GM23338 (cell line): ENCODE results near the gene SRPX. TPM values are rescaled to one million over a fixed set of nuclear protein-coding genes. Genes with fewer than 3 reads are reported as not detected.

Source experiments
- ATAC-seq: fragments of 200-7000 bp; cut with Tn5 transposase; 3 replicates; pipeline ENCODE4 v1.9.1; 2020
- DNase-seq: peaks from one replicate; pipeline ENCODE4 v3.0.0-alpha.2; 2015; ENCODE audit warnings: low spot score
- H2AFZ ChIP-seq: fragments of 200-600 bp; sonication (generic); 2 replicates; pipeline ENCODE4 v1.8.0; 2016; ENCODE audit warnings: antibody characterized with exemption, mild to moderate bottlenecking, moderate library complexity
- H3F3A ChIP-seq: fragments of 200-600 bp; sonication (generic); replicated peaks from 2 replicates; pipeline ENCODE4 v1.8.0; 2017; ENCODE audit warnings: antibody characterized with exemption, mixed run types, low read depth
- H3K27ac ChIP-seq: fragments of 200-600 bp; sonication (generic); 2 replicates; pipeline ENCODE4 v1.6.1; 2016; ENCODE audit warnings: low read depth
- H3K27me3 ChIP-seq: fragments of 200-600 bp; sonication (generic); 2 replicates; pipeline ENCODE4 v1.8.0; 2016; ENCODE audit warnings: mild to moderate bottlenecking, mixed run types, moderate library complexity; ENCODE audit not compliant: insufficient read depth
- H3K36me3 ChIP-seq: fragments of 200-600 bp; sonication (generic); 2 replicates; pipeline ENCODE4 v1.8.0; 2016; ENCODE audit warnings: mild to moderate bottlenecking; ENCODE audit not compliant: insufficient read depth
- H3K4me1 ChIP-seq: fragments of 200-600 bp; sonication (generic); 2 replicates; pipeline ENCODE4 v1.8.0; 2016; ENCODE audit warnings: mild to moderate bottlenecking, moderate library complexity; ENCODE audit not compliant: insufficient read depth
- H3K4me2 ChIP-seq: fragments of 200-600 bp; sonication (generic); 2 replicates; pipeline ENCODE4 v1.7.1; 2017; ENCODE audit warnings: mixed run types
- H3K4me3 ChIP-seq: fragments of 200-600 bp; sonication (generic); 2 replicates; pipeline ENCODE4 v1.6.1; 2016; ENCODE audit warnings: mixed run types
- H3K79me2 ChIP-seq: fragments of 200-600 bp; sonication (generic); replicated peaks from 2 replicates; pipeline ENCODE4 v1.8.0; 2017; ENCODE audit warnings: mild to moderate bottlenecking; ENCODE audit not compliant: insufficient read depth
- H3K9me2 ChIP-seq: fragments of 200-600 bp; sonication (generic); 2 replicates; pipeline ENCODE4 v1.8.0; 2017; ENCODE audit not compliant: insufficient read depth
- H4K20me1 ChIP-seq: fragments of 200-600 bp; sonication (generic); replicated peaks from 2 replicates; pipeline ENCODE4 v1.8.0; 2017; ENCODE audit warnings: mild to moderate bottlenecking; ENCODE audit not compliant: insufficient read depth
- H3K27ac Mint-ChIP-seq: 2 replicates; pipeline ENCODE4 v1.8.0; 2020; ENCODE audit warnings: inconsistent platforms, mild to moderate bottlenecking, moderate library complexity, mixed read lengths
- H3K27me3 Mint-ChIP-seq: 3 replicates; pipeline ENCODE4 v1.8.0; 2022; ENCODE audit warnings: low read depth, mild to moderate bottlenecking, moderate library complexity, mixed read lengths, inconsistent platforms; ENCODE audit not compliant: insufficient read depth, poor library complexity
- H3K36me3 Mint-ChIP-seq: 3 replicates; pipeline ENCODE4 v1.8.0; 2021; ENCODE audit warnings: low read depth, mild to moderate bottlenecking, inconsistent platforms, moderate library complexity, mixed read lengths
- H3K4me1 Mint-ChIP-seq: 3 replicates; pipeline ENCODE4 v1.8.0; 2020; ENCODE audit warnings: mild to moderate bottlenecking, inconsistent platforms, mixed read lengths
- H3K4me3 Mint-ChIP-seq: 3 replicates; pipeline ENCODE4 v1.8.0; 2021; ENCODE audit warnings: moderate library complexity, mild to moderate bottlenecking, inconsistent platforms, mixed read lengths
- H3K9me3 Mint-ChIP-seq: 3 replicates; pipeline ENCODE4 v1.8.0; 2020; ENCODE audit warnings: moderate library complexity, mild to moderate bottlenecking, inconsistent platforms, mixed read lengths
- CREB1 ChIP-seq: fragments of 250-450 bp; sonication (Bioruptor Pico); IDR thresholded peaks from 2 replicates; pipeline ENCODE4 v1.5.0; 2020; ENCODE audit warnings: low read depth, mild to moderate bottlenecking, moderate library complexity
- EZH2 ChIP-seq: fragments of 200-600 bp; sonication (generic); IDR thresholded peaks from one replicate; pipeline ENCODE4 v1.8.0; 2017; ENCODE audit warnings: antibody characterized with exemption, mild to moderate bottlenecking, low read depth; ENCODE audit not compliant: unreplicated experiment
- EZH2phosphoT487 ChIP-seq: fragments of 200-600 bp; sonication (generic); IDR thresholded peaks from one replicate; pipeline ENCODE4 v1.8.1; 2018; ENCODE audit warnings: antibody characterized with exemption; ENCODE audit not compliant: unreplicated experiment
- JUNB ChIP-seq: IDR thresholded peaks from one replicate; pipeline ENCODE4 v1.6.1; 2016; ENCODE audit warnings: antibody characterized with exemption; ENCODE audit not compliant: unreplicated experiment
- NANOG ChIP-seq: IDR thresholded peaks from 2 replicates; pipeline ENCODE4 v1.6.1; 2016; ENCODE audit warnings: antibody characterized with exemption, borderline replicate concordance
- POLR2AphosphoS5 ChIP-seq: IDR thresholded peaks from 2 replicates; pipeline ENCODE4 v1.6.1; 2016; ENCODE audit warnings: antibody characterized with exemption, low read depth
- STAT1 ChIP-seq: IDR thresholded peaks from one replicate; pipeline ENCODE4 v1.6.1; 2016; ENCODE audit warnings: antibody characterized with exemption; ENCODE audit not compliant: unreplicated experiment
- polyA plus RNA-seq: library from polyadenylated mRNA; unstranded; fragments of >200 nt; fragmentation: Nextera tagmentation; extraction: Ambion mirVana; gene quantifications from 2 replicates; pipeline ENCODE4 v1.2.1, GENCODE V29; 2016
- total RNA-seq: library from RNA; depleted of rRNA; stranded (reverse); fragments of >200 nt; shearing (Covaris generic); gene quantifications from 2 replicates; pipeline ENCODE4 v1.2.3, GENCODE V29; 2014
- TF ChIP-seq, protein P1 (sequence below): IDR thresholded peaks from one replicate; pipeline ENCODE4 v1.6.1; 2018; ENCODE audit warnings: antibody characterized with exemption; ENCODE audit not compliant: unreplicated experiment
- TF ChIP-seq, protein P2 (sequence below): fragments of 250-450 bp; sonication (Bioruptor Pico); IDR thresholded peaks from 2 replicates; pipeline ENCODE4 v1.5.0; 2020; ENCODE audit warnings: mild to moderate bottlenecking, moderate library complexity

The SRPX gene
- total and polyA plus RNA-seq, 2 experiments from 2014 or later, result 14.3 to 16.9 TPM

DNA sequence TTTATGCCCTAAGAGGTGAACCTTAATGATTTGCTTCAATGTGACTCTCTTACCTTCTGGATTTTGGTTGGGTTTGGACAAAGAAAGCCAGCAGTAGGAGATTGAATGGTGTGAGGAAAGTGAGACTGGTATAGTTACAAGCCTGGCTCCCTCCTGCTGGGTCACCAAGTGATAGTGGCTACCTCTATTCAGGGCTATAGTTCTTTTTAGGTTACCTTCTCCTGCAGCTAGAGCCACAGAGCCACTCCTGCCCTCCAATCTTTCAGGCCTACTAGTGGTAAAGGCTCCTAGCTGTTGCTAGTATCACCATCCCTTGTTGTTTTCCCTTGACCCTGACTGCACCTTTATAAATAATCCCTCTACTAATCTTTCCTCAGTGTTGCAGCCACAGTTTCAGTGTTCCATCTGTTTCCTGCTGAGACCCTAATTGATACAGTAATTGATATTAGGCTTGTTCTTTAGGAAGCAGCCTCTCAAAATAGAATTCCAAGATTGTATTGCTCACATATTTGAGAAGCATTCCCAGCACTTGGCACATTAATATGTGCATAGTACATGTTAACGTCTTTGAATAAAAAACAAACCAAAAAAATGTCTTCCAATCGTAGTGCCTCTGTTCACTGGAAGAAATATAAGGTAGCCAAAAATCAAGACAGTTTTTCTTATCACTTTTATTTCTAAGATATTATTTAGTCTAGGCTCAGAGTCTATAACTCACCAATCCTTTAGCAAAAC is 82.3 kb downstream of the SRPX start:
- H4K20me1 ChIP-seq, result no peaks in the 10 kb centered on the region
- H3K9me2 ChIP-seq, result no peaks in the 10 kb centered on the region
- no peak overlapping the region for H3K4me3 Mint-ChIP-seq
- no peak overlapping the region for H3K4me3 ChIP-seq
- H3K4me2 ChIP-seq, result no peak overlapping the region
- peaks cover 12% of the 10 kb centered on the region for H3K4me1 Mint-ChIP-seq
- ATAC-seq (no peak), DNase-seq (no peak)
- no peak overlapping the region; the same call in 1 of the 2 replicates for H3K27ac Mint-ChIP-seq
- H3K79me2 ChIP-seq, result no peaks in the 10 kb centered on the region
- H3F3A ChIP-seq, result no peaks in the 10 kb centered on the region
- no peaks in the 10 kb centered on the region for H3K27me3 ChIP-seq
- H2AFZ ChIP-seq, result no peak overlapping the region
- H3K36me3 Mint-ChIP-seq, result no peaks in the 10 kb centered on the region
- H3K9me3 Mint-ChIP-seq, result no peaks in the 10 kb centered on the region
- no peaks in the 10 kb centered on the region for H3K4me1 ChIP-seq
- TF ChIP-seq POLR2AphosphoS5 (no peak), EZH2phosphoT487 (no peak), CREB1 (CRISPR knock-in tag) (no peak), JUNB (no peak), STAT1 (no peak), EZH2 (no peak), NANOG (no peak)
- TF ChIP-seq, protein P1, sequence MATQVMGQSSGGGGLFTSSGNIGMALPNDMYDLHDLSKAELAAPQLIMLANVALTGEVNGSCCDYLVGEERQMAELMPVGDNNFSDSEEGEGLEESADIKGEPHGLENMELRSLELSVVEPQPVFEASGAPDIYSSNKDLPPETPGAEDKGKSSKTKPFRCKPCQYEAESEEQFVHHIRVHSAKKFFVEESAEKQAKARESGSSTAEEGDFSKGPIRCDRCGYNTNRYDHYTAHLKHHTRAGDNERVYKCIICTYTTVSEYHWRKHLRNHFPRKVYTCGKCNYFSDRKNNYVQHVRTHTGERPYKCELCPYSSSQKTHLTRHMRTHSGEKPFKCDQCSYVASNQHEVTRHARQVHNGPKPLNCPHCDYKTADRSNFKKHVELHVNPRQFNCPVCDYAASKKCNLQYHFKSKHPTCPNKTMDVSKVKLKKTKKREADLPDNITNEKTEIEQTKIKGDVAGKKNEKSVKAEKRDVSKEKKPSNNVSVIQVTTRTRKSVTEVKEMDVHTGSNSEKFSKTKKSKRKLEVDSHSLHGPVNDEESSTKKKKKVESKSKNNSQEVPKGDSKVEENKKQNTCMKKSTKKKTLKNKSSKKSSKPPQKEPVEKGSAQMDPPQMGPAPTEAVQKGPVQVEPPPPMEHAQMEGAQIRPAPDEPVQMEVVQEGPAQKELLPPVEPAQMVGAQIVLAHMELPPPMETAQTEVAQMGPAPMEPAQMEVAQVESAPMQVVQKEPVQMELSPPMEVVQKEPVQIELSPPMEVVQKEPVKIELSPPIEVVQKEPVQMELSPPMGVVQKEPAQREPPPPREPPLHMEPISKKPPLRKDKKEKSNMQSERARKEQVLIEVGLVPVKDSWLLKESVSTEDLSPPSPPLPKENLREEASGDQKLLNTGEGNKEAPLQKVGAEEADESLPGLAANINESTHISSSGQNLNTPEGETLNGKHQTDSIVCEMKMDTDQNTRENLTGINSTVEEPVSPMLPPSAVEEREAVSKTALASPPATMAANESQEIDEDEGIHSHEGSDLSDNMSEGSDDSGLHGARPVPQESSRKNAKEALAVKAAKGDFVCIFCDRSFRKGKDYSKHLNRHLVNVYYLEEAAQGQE, result no peak
- TF ChIP-seq, protein P2, sequence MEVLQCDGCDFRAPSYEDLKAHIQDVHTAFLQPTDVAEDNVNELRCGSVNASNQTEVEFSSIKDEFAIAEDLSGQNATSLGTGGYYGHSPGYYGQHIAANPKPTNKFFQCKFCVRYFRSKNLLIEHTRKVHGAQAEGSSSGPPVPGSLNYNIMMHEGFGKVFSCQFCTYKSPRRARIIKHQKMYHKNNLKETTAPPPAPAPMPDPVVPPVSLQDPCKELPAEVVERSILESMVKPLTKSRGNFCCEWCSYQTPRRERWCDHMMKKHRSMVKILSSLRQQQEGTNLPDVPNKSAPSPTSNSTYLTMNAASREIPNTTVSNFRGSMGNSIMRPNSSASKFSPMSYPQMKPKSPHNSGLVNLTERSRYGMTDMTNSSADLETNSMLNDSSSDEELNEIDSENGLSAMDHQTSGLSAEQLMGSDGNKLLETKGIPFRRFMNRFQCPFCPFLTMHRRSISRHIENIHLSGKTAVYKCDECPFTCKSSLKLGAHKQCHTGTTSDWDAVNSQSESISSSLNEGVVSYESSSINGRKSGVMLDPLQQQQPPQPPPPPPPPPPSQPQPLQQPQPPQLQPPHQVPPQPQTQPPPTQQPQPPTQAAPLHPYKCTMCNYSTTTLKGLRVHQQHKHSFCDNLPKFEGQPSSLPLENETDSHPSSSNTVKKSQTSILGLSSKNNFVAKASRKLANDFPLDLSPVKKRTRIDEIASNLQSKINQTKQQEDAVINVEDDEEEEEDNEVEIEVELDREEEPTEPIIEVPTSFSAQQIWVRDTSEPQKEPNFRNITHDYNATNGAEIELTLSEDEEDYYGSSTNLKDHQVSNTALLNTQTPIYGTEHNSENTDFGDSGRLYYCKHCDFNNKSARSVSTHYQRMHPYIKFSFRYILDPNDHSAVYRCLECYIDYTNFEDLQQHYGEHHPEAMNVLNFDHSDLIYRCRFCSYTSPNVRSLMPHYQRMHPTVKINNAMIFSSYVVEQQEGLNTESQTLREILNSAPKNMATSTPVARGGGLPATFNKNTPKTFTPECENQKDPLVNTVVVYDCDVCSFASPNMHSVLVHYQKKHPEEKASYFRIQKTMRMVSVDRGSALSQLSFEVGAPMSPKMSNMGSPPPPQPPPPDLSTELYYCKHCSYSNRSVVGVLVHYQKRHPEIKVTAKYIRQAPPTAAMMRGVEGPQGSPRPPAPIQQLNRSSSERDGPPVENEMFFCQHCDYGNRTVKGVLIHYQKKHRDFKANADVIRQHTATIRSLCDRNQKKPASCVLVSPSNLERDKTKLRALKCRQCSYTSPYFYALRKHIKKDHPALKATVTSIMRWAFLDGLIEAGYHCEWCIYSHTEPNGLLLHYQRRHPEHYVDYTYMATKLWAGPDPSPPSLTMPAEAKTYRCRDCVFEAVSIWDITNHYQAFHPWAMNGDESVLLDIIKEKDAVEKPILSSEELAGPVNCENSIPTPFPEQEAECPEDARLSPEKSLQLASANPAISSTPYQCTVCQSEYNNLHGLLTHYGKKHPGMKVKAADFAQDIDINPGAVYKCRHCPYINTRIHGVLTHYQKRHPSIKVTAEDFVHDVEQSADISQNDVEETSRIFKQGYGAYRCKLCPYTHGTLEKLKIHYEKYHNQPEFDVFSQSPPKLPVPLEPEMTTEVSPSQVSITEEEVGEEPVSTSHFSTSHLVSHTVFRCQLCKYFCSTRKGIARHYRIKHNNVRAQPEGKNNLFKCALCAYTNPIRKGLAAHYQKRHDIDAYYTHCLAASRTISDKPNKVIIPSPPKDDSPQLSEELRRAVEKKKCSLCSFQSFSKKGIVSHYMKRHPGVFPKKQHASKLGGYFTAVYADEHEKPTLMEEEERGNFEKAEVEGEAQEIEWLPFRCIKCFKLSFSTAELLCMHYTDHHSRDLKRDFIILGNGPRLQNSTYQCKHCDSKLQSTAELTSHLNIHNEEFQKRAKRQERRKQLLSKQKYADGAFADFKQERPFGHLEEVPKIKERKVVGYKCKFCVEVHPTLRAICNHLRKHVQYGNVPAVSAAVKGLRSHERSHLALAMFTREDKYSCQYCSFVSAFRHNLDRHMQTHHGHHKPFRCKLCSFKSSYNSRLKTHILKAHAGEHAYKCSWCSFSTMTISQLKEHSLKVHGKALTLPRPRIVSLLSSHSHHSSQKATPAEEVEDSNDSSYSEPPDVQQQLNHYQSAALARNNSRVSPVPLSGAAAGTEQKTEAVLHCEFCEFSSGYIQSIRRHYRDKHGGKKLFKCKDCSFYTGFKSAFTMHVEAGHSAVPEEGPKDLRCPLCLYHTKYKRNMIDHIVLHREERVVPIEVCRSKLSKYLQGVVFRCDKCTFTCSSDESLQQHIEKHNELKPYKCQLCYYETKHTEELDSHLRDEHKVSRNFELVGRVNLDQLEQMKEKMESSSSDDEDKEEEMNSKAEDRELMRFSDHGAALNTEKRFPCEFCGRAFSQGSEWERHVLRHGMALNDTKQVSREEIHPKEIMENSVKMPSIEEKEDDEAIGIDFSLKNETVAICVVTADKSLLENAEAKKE, result no peak
- no peak overlapping the region for H3K27ac ChIP-seq
- no peaks in the 10 kb centered on the region for H3K27me3 Mint-ChIP-seq
- no peaks in the 10 kb centered on the region for H3K36me3 ChIP-seq
